ENCODE results near the gene EDARADD.

DNA sequence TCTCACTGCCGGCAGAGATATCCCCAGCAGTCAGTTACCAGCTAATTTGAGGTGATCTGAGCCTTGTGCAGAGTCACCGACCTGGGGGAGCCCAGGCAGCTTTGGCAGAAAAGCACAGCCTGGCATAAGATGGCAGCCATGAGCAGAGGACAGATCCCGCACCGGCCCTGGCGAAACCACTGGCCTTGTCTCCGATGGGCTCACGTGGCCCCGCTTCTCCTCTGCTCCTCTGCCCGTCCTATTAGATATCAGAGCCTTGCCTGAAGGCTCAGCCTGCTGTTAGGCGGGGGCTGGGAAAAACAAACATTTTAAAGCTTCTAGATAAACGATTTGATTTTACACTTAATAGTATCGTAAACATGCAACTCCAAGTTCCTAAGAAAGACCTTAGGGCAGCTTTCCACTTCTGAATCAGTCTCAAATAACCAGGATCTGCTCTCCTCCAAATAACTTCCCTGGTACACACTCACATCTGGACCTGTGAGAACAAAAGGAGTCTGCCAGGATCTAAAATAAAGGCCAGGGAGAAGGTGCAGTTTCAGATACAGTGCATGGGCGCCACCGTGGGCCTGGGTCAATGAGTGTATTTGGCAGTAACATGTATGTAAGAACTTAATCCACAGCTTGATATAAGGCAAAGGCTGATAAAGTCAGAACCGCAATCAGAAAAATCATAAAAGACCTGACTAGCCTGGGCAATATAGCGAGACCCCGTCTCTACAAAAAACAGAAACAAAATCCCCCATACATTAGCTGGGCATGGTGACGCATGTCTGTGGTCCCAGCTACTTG is 10.0 kb downstream of the EDARADD start:
- TF ChIP-seq, protein P1, sequence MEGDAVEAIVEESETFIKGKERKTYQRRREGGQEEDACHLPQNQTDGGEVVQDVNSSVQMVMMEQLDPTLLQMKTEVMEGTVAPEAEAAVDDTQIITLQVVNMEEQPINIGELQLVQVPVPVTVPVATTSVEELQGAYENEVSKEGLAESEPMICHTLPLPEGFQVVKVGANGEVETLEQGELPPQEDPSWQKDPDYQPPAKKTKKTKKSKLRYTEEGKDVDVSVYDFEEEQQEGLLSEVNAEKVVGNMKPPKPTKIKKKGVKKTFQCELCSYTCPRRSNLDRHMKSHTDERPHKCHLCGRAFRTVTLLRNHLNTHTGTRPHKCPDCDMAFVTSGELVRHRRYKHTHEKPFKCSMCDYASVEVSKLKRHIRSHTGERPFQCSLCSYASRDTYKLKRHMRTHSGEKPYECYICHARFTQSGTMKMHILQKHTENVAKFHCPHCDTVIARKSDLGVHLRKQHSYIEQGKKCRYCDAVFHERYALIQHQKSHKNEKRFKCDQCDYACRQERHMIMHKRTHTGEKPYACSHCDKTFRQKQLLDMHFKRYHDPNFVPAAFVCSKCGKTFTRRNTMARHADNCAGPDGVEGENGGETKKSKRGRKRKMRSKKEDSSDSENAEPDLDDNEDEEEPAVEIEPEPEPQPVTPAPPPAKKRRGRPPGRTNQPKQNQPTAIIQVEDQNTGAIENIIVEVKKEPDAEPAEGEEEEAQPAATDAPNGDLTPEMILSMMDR (conservative IDR thresholded peaks at IDR 0.05; ENCODE audit: low read depth, low read length): no peak
- no peak for TF ChIP-seq EZH2 (IDR thresholded peaks at IDR 0.05; ENCODE audit: low read length, unreplicated experiment)

All from PC-3 (cell line).